Middle frontal gyrus (tissue), 1 donor: Measurements from ENCODE around the gene CEP290.
"Not testable (repeated sequence)": the region's sequence is repeated elsewhere in the genome, so short reads cannot be mapped to it uniquely, and the experiment has no call there.

Experiments
- DNase-seq: peaks from one replicate; pipeline ENCODE4 v3.0.0-alpha.2; 2015; ENCODE audit warnings: low spot score; ENCODE audit errors: extremely low spot score

The CEP290 gene

DNA sequence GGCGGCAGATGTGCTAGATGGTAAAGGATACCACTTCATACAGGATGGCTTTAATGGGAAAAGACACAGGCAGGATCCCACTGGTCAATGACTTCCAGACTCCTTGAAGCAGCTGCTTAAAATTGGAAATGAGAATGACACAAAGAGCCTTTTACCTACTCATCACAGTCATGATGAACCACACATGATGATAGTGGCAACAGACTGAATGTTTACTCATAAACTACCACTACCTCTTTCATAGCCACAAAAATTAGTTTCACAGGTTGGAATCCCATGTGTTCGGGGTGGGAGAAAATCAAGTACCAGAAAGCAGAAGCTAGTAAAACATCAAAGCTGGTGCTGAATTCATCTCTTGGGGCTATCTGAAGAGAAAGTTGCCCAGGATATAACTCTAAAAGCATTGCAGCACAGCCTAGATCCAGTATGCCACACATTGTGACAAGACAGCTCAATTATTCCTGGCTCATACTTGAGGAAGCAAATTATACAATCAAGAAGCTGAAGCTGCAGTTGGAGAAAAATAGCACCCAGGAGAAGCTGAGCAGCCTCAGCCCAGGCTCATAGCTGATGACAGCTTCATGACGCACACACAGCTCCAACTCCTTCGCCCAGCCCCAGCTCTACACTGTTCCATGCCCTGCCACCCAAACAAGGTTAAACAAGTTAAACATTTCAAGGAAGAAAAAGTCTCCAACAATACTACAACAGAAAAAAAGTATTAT lies 83.7 kb downstream of the CEP290 start:
- peak; percentile 31 for DNase-seq

DNA sequence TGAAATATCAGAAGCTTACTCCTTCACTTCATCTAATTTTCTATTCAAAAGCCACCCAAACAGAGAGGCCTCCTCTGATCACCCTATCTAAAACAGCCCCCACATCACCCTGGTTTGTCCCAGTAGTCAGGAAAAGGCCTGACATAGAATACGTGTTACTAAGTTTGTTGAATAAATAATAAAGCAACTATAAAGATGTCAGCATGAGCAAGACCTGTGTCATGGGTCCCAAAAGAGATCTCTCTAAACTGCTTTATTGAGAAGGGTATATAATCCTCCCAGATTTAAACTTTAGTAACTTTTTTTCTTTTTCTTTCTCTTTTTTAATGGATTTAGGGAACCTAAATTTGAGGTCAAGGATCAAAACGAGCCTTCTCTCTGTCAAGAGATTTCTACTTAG lies 85.3 kb downstream of the CEP290 start:
- DNase-seq = no peak

DNA sequence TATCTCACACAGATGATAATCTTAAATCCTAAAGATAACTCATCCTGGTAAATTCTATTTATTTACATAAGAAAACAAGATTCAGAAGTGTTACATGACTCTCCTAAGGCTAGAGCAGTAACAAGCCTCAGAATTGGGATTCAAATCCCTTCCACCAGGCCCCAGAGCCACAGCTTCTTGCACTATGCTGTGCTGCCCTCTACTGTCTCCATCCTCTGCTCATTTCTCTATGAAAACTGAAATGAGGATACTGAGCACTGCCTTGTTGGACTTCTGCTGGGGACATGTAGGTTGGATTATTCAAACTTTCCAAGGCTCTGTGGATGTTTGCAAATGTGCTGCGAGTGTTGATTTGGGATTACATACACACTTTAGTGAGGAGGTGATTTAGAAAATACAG lies 89.2 kb downstream of the CEP290 start:
- DNase-seq = no peak

DNA sequence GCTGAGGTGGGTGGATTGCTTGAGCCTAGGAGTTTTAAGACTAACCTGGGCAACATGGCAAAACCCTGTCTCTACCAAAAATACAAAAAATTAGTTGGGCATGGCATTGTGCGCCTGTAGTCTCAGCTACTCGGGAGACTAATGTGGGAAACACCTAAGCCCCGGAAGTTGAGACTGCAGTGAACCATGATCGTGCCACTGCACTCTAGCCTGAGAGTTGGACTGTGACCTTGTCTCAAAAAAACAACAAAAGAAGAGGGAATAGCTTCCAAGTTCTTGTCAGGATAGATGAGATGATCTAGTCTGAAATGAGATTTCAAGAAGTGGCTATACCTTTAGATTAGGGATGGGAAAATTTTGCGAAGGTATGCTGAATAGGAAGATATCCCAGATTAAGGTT lies 97.9 kb downstream of the CEP290 start:
- no peak for DNase-seq

DNA sequence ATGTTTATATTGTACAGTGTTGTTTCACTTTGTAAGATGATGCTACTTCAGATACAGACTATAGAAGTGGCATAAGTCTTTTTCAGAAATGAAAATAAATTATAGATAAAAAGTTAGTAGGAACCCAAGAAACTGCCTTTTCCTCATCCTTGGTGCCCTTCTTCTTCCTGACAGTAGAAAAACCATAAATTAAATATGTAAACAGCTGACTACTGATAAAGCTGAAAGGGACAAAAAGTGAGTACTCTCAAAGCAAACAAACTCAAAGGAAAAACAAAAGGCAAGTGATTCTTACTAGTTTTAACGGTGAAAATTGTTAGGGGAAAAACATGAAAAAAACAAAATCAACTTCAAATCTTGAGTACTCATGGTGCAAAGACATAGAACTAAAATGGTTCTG lies 104.1 kb downstream of the CEP290 start:
- no peak for DNase-seq

DNA sequence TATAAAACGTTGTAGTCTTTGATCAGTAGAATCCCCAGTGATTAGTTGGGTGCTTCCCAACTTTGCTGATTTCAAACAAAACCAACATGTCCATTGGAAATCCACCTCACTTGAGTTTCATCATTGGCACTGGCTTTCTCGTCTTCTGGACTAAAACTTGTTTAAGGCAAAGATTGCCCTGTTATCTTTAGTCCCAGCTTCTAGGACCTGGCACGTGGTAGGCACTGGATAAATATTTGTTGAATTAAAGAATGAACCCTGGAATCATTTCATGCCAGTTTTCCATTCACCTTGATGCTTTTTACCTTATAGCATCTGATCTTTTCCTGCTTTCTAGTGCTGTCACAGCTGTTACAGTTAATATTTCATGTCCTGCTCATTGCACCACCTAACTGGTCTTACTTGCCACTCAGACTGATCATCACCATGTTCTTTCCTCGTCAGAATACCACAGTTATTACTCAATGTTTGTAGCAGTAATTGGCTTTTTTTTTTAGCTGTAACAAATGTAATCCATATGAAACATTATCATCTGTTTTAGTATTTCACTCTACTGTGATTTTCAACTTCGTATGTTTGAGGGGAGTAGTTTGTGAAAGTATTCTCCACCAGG lies 105.4 kb downstream of the CEP290 start:
- no peak for DNase-seq

DNA sequence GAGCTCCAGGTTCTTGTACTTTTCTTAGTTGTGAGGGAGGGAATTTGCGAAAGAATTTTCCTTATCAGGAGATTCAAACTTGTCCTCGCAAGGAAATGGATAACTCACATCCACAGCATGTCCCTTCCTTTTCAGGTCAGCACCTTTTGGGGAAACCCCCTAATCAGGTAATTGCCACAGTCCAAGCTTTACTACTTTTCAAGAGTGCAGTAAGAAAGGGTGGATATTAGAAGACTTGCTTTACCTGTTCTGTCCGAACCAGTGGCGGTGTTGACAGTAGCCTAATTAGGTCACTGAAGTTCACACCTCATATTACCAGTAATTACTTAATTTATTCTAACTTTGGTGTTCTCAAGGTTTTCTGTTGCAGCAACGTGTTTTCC lies 106.0 kb downstream of the CEP290 start:
- no peak for DNase-seq

DNA sequence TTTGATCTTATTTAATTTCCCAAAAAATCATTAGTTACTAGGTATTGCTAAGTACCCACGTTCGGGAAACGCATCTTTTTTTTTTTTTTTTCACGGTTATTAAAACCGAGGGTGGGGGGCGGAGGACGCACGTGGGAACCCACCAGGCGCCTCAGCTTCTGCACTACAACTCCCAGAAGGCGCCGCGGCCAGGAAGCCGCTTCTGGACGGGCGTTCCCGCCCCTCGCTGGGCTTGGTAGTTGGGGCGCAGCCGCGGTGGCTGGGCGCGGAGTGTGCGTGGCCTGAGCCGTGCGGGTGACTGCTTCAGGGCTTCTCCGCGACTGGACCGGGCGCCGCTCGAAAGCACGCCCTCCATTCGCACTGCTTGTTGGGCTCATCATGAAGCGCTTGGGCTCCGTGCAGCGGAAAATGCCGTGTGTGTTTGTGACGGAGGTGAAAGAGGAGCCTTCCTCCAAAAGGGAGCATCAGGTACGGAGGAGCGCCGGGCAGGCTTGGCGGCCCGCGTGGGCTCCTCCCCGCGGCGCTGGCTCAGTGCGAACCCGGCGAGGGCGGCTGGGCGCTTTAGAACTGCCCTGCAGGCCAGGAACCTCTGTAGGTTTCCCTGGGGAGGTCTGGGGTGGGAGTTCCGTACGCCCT lies 106.5 kb downstream of the CEP290 start:
- DNase-seq = peak; percentile 87

DNA sequence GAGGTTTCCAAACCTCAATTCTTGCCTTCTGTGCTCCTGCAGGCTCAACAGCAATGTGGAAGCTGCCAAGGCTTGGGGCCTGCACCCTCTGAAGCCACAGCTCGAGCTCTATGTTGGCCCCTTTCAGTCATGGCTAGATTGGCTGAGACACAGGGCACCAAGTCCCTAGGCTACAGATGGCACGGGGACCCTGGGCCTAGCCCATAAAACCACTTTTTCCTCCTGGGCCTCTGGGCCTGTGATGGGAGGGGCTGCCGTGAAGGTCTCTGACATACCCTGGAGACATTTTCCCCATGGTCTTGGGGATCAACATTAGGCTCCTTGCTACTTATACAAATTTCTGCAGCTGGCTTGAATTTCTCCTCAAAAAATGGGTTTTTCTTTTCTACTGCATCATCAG lies 110.7 kb downstream of the CEP290 start:
- not testable (repeated sequence) for DNase-seq

DNA sequence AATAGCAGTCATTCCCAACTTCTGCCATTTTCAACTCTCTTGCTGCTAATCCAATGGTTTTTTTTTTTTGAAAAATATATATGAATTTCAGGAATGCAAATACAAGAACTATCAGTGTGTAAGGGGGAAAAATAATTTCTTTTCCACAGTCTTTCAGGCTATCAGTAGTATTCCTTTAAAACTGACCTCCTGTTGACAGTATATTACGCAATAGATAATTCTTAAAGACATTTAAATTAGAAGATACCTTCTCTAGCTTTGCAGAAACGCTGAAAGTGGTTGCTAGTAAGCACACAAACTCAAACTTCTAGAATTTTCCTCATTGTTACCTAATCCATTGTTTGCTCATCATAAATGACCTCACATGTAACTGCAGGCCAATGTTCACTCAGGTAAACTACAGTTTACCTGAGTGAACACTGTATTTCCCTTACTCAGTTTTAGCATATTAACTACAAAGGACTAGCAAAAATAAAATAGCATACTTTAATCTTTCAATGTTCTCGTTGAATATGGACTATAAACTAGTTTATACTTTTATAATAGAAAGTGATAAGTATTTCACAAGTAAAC lies 112.7 kb downstream of the CEP290 start, which contains the start of gene C12orf50:
Gene C12orf50, minus strand, starts transcription at position 309 of the 573 bp plus-strand sequence. CDS start 2,439 bp downstream, outside the sequence.
- no peak for DNase-seq

DNA sequence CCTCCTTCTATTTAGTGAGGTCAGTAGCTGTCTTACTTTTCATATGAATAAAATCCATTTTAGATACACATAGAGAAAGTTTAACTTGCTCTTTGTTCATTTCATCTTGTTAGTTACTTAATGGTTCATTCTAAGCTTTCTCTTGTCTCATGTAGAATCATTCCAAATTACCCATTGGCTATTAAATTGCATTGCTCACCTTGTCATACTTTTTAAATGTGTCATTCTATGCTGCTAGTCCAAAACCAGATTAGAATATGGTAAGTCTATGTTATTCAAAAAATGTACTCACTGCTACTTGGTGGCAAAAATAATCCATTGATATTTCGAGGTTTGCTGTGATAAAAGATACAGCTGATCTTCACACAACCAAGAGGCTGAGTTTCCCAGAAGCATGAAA lies 115.7 kb downstream of the CEP290 start:
- DNase-seq = no peak

DNA sequence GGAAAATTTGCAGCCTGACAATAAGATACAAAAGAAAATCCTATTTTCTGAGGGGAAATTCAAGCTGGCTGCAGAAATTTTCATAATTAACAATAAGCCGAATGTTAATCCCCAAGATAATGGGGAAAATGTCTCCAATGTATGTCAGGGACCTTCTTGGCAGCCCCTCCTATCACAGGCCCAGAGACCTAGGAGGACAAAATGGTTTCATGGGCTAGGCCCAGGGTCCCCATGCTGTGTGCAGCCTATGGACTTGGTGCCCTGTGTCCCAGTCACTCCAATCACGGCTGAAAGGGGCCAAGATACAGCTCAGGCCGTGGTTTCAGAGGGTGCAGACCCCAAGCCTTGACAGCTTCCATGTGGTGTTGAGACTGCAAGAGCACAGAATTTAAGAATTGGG lies 123.9 kb downstream of the CEP290 start:
- no peak for DNase-seq

DNA sequence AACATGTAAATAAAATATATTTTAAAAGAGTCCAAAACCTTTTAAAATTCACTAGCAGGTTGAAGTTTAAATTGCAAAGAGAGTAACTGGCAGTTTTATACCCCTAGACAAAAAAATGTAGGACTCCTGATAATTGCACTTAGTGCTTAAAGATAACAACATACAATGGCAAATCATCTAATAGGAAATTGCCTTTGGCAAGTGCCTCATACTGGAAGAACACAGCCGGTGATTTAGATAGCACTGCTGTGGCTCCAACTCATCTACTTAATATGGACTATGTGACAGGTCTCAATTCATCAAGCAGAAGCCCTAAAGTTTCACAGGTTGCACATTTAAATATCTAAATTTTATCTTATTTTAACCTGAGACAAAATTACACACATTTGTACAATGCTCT lies 126.1 kb downstream of the CEP290 start:
- no peak for DNase-seq

DNA sequence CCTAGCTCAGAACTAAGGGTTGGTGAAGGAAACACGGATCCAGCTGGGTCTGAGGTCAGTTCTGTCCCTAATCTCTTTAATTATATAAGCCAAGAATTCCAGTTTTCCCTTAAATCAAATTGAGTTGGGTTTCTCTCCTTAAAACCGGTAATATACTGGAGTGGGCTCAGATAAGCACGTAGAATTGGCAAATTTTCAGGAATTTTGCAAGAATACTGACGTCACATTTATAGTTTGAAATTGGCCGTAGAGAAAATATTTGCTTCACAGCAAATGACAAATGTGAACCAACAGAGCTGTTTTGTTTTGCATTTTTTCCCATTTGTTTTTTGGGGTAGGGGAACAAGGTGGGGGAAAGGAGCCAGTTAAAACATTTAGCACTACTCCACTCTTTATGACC lies 130.1 kb downstream of the CEP290 start:
- DNase-seq = no peak

DNA sequence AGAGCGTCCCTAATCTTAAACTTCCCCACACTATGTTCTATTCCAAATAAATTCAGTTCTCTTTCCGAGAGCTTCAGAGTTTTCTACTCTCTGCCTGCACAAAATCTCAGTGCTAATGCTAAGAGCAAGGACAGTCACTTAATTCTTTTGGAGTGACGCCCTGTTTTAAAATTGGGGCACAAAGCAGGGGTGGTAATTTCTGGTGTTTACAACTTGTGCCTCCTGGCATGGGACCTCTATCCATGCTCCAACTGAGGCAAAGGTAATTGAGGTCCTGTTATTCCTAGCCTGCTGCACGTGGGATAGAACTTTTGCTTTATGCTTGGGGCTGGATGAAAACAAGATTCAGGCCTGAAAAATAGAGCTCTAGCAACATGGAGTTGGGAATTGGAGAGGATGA lies 135.5 kb downstream of the CEP290 start:
- DNase-seq = no peak

DNA sequence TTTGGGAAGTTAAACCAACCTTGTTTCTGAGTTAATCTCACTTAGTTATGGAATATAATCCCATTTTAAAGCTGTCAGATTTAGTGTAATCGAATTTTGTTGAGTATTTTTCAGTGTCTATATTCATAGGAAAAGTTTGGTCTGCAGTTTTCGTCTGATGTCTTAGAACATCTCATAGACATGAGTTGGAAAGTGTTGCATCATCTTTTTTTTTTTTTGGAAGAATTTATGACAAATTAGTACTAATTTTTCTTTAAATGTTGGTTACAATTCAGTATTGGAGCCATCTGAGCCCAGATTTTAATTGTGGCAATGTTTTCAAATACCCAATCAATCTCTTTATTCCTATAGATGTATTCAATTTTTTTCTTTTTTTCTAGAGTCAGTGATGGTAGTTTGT lies 140.6 kb downstream of the CEP290 start:
- DNase-seq = no peak
